ENCODE results near the gene RPP40. TPM values are rescaled to one million over a fixed set of nuclear protein-coding genes. Genes with fewer than 3 reads are reported as not detected.

Gene RPP40
- total RNA-seq, 1 experiment from 2014 or later = 15.9 TPM

- H3K79me2 ChIP-seq (ENCODE audit: insufficient read depth, low read length) = no peaks in the 10 kb centered on the region
- no peak overlapping the region for H3K9ac ChIP-seq (ENCODE audit: low read length)
- ATAC-seq (no peak), DNase-seq (ENCODE audit: low read depth, low spot score) (no peak)
- no peaks in the 10 kb centered on the region for H4K20me1 ChIP-seq (ENCODE audit: insufficient read depth)
- no peaks in the 10 kb centered on the region for H3K36me3 ChIP-seq (ENCODE audit: control insufficient read depth in 1 of 2, insufficient read depth in 2 of 2, low read length in 2 of 2)
- no peak overlapping the region for H3K4me3 ChIP-seq (replicated peaks in 1 of 2; ENCODE audit: low read depth in 1 of 2, low read length in 2 of 2)
- H3K4me1 ChIP-seq (ENCODE audit: control insufficient read depth in 1 of 2, insufficient read depth in 2 of 2, low read length in 2 of 2) = no peaks in the 10 kb centered on the region
- BruUV-seq (replicated peaks) = no TSS peak
- RAD21 ChIA-PET (ENCODE audit: low non-redundant PET in 1 of 2, low total read pairs in 2 of 2, uncharacterized antibody in 2 of 2, unreplicated experiment in 2 of 2) = no interaction called here
- intact Hi-C loops (cut with micrococcal nuclease) = no loop called here
- H3K4me2 ChIP-seq (ENCODE audit: low read length) = no peak overlapping the region
- TF ChIP-seq ZBTB33 (IDR thresholded peaks at IDR 0.05; ENCODE audit: extremely low read depth, insufficient replicate concordance, low read length) = no peak
- no peak for TF ChIP-seq TCF7L2 (IDR thresholded peaks at IDR 0.05; ENCODE audit: borderline replicate concordance, extremely low read depth, insufficient read depth, insufficient read length)
- no peak for TF ChIP-seq ZNF274 (IDR thresholded peaks at IDR 0.05; ENCODE audit: low read depth, low read length)
- TF ChIP-seq REST (IDR thresholded peaks at IDR 0.05; ENCODE audit: low read depth) = no peak
- TF ChIP-seq EZH2phosphoT487 (IDR thresholded peaks at IDR 0.05; ENCODE audit: borderline replicate concordance) = no peak
- TF ChIP-seq MAX (IDR thresholded peaks at IDR 0.05) = no peak
- no peak for TF ChIP-seq FOSL1 (IDR thresholded peaks at IDR 0.05; ENCODE audit: low read depth)
- no peak for TF ChIP-seq POLR2AphosphoS5 (IDR thresholded peaks at IDR 0.05; ENCODE audit: low read depth, low read length)
- TF ChIP-seq EGR1 (IDR thresholded peaks at IDR 0.05; ENCODE audit: low read depth) = no peak
- TF ChIP-seq RAD21 (IDR thresholded peaks at IDR 0.05; ENCODE audit: low read depth) = no peak
- CTCF ChIA-PET = no interaction called here
- H2AFZ ChIP-seq (ENCODE audit: low read depth, low read length, poor library complexity, severe bottlenecking) = no peak overlapping the region
- H3K9me3 ChIP-seq (ENCODE audit: control insufficient read depth in 1 of 2, insufficient read depth in 1 of 2, low read depth in 1 of 2, low read length in 2 of 2) = no peaks in the 10 kb centered on the region
- H3K27ac ChIP-seq (ENCODE audit: low read depth, low read length) = no peak overlapping the region
- POLR2A ChIA-PET = no interaction called here
- H3K9me2 ChIP-seq (ENCODE audit: insufficient read depth) = no peaks in the 10 kb centered on the region
- no peaks in the 10 kb centered on the region for H3K27me3 ChIP-seq (ENCODE audit: insufficient read depth, low read length)
Observed at GRCh38 chr6:4964675-4965561, 38.9 kb downstream of the RPP40 start.
